WTC11 (cell line): ENCODE measurements around the gene VPS4B. TPM values are rescaled to one million over a fixed set of nuclear protein-coding genes. Genes with fewer than 3 reads are reported as not detected.

Experiments used
- ATAC-seq: fragments of 200-7000 bp; cut with Tn5 transposase; 2 replicates; pipeline ENCODE4 v1.10.0; 2021; ENCODE audit warnings: mild to moderate bottlenecking, moderate library complexity
- CTCF ChIA-PET: fragments of 300-600 bp; sonication (Branson Sonifier 250); formaldehyde crosslinking; loops from one replicate; lab custom pipeline; 2021; ENCODE audit warnings: antibody characterized with exemption; lab: Charles Lee
- POLR2A ChIA-PET: fragments of 350-600 bp; sonication (Branson Sonifier 250); formaldehyde crosslinking; loops from one replicate; lab custom pipeline; 2021; ENCODE audit warnings: antibody characterized with exemption; lab: Charles Lee
- DNase-seq: peaks from one replicate; pipeline ENCODE4 v3.0.0; 2021; ENCODE audit warnings: low spot score
- H3K27ac Mint-ChIP-seq: 2 replicates; pipeline ENCODE4 v1.8.0; 2021; ENCODE audit warnings: mixed read lengths
- H3K27me3 Mint-ChIP-seq: 2 replicates; pipeline ENCODE4 v1.8.0; 2021; ENCODE audit warnings: low read depth, mild to moderate bottlenecking, moderate library complexity, mixed read lengths
- H3K36me3 Mint-ChIP-seq: 2 replicates; pipeline ENCODE4 v1.8.0; 2021; ENCODE audit warnings: mixed read lengths
- H3K4me1 Mint-ChIP-seq: 2 replicates; pipeline ENCODE4 v1.8.0; 2022; ENCODE audit warnings: mixed read lengths
- H3K4me3 Mint-ChIP-seq: 2 replicates; pipeline ENCODE4 v1.8.0; 2021; ENCODE audit warnings: mild to moderate bottlenecking, moderate library complexity, mixed read lengths
- H3K9me3 Mint-ChIP-seq: 2 replicates; pipeline ENCODE4 v1.8.0; 2021; ENCODE audit warnings: mixed read lengths
- ATF6 ChIP-seq: sonication (generic); formaldehyde crosslinking; IDR thresholded peaks from 2 replicates; pipeline ENCODE4 v1.8.1; 2023; ENCODE audit warnings: mild to moderate bottlenecking, missing genetic modification reagents
- CBFB ChIP-seq: sonication (generic); formaldehyde crosslinking; IDR thresholded peaks from 2 replicates; pipeline ENCODE4 v1.8.1; 2022; ENCODE audit warnings: mild to moderate bottlenecking, low read depth, missing genetic modification reagents
- HMGXB4 ChIP-seq: sonication (generic); formaldehyde crosslinking; IDR thresholded peaks from 2 replicates; pipeline ENCODE4 v1.8.1; 2023; ENCODE audit warnings: mild to moderate bottlenecking, moderate library complexity, missing genetic modification reagents
- IRF1 ChIP-seq: sonication (generic); formaldehyde crosslinking; IDR thresholded peaks from 2 replicates; pipeline ENCODE4 v1.8.0; 2023; ENCODE audit warnings: missing genetic modification reagents
- KAT7 ChIP-seq: sonication (generic); formaldehyde crosslinking; IDR thresholded peaks from 2 replicates; pipeline ENCODE4 v1.8.1; 2023; ENCODE audit warnings: missing genetic modification reagents, mild to moderate bottlenecking, borderline replicate concordance
- MYBL2 ChIP-seq: sonication (generic); formaldehyde crosslinking; IDR thresholded peaks from 2 replicates; pipeline ENCODE4 v1.8.1; 2023; ENCODE audit warnings: mild to moderate bottlenecking, moderate library complexity, missing genetic modification reagents
- NFYB ChIP-seq: sonication (generic); formaldehyde crosslinking; conservative IDR thresholded peaks from 2 replicates; pipeline ENCODE4 v1.8.0; 2022; ENCODE audit warnings: low read depth, missing genetic modification reagents
- PRRX2 ChIP-seq: fragments of 250-450 bp; sonication (Bioruptor Pico); IDR thresholded peaks from 2 replicates; pipeline ENCODE4 v1.8.0; 2021; ENCODE audit warnings: mild to moderate bottlenecking
- RORB ChIP-seq: fragments of 250-450 bp; sonication (Bioruptor Pico); IDR thresholded peaks from 2 replicates; pipeline ENCODE4 v1.9.0; 2021; ENCODE audit warnings: mild to moderate bottlenecking
- TEAD1 ChIP-seq: sonication (generic); formaldehyde crosslinking; IDR thresholded peaks from 2 replicates; pipeline ENCODE4 v1.8.0; 2022; ENCODE audit warnings: mild to moderate bottlenecking, missing genetic modification reagents
- TP53 ChIP-seq: sonication (generic); formaldehyde crosslinking; IDR thresholded peaks from 2 replicates; pipeline ENCODE4 v1.8.1; 2023; ENCODE audit warnings: mild to moderate bottlenecking, missing genetic modification reagents
- ZNF423 ChIP-seq: fragments of 250-450 bp; sonication (Bioruptor Pico); IDR thresholded peaks from 2 replicates; pipeline ENCODE4 v2.1.2; 2022; ENCODE audit warnings: mild to moderate bottlenecking, moderate library complexity
- ZNF671 ChIP-seq: fragments of 250-450 bp; sonication (Bioruptor Pico); IDR thresholded peaks from 2 replicates; pipeline ENCODE4 v1.8.0; 2021; ENCODE audit warnings: mild to moderate bottlenecking
- total RNA-seq: library from RNA; stranded (reverse); gene quantifications from 3 replicates; pipeline ENCODE4 v1.2.3, GENCODE V29; 2021
- TF ChIP-seq, protein P1 (sequence below): fragments of 250-450 bp; sonication (Bioruptor Pico); conservative IDR thresholded peaks from 2 replicates; pipeline ENCODE4 v1.9.0; 2021; ENCODE audit warnings: mild to moderate bottlenecking
- TF ChIP-seq, protein P2 (sequence below): sonication (generic); formaldehyde crosslinking; IDR thresholded peaks from 2 replicates; pipeline ENCODE4 v1.8.0; 2022; ENCODE audit warnings: missing genetic modification reagents
- TF ChIP-seq, protein P3 (sequence below): sonication (generic); formaldehyde crosslinking; conservative IDR thresholded peaks from 2 replicates; pipeline ENCODE4 v1.8.1; 2022; ENCODE audit warnings: mild to moderate bottlenecking, missing genetic modification reagents

Gene VPS4B
- total RNA-seq, 1 experiment from 2014 or later, result 37.8 TPM

GRCh38 chr18:63467699-63468098 lies 45.4 kb upstream of the VPS4B start (continued):
- TF ChIP-seq, protein P1, sequence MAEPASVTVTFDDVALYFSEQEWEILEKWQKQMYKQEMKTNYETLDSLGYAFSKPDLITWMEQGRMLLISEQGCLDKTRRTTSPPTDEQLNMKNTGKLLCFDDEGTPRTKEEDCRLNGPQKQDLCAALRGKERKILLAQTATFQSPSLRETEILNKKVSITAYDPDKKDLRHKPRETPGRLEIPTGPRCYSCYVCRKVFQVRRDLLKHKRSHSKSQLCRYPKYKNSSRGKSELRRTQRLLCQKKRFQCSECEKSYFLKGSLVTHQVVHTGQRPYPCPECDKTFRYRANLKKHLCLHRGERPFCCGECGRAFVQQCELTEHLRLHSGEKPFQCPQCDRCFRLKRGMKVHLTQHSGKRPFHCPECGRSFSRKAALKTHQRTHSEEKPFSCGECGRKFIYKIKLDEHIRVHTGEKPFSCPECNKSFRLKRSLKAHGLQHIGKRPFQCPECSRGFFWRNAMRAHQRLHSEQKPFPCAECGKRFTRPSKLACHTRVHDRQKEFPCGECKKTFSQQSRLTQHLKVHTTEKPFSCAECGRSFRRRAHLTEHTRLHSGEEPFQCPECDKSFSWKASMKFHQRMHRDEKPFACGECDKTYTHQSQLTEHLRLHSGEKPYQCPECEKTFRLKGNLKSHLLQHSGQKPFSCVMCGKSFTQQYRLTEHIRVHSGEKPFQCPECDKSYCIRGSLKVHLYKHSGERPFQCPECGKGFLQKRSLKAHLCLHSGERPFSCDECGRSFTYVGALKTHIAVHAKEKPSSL (CRISPR knock-in tag), result no peak
- TF ChIP-seq ZNF671 (CRISPR knock-in tag) (no peak), TEAD1 (CRISPR knock-in tag) (no peak), TP53 (CRISPR knock-in tag) (no peak), IRF1 (no peak)
- TF ChIP-seq, protein P2, sequence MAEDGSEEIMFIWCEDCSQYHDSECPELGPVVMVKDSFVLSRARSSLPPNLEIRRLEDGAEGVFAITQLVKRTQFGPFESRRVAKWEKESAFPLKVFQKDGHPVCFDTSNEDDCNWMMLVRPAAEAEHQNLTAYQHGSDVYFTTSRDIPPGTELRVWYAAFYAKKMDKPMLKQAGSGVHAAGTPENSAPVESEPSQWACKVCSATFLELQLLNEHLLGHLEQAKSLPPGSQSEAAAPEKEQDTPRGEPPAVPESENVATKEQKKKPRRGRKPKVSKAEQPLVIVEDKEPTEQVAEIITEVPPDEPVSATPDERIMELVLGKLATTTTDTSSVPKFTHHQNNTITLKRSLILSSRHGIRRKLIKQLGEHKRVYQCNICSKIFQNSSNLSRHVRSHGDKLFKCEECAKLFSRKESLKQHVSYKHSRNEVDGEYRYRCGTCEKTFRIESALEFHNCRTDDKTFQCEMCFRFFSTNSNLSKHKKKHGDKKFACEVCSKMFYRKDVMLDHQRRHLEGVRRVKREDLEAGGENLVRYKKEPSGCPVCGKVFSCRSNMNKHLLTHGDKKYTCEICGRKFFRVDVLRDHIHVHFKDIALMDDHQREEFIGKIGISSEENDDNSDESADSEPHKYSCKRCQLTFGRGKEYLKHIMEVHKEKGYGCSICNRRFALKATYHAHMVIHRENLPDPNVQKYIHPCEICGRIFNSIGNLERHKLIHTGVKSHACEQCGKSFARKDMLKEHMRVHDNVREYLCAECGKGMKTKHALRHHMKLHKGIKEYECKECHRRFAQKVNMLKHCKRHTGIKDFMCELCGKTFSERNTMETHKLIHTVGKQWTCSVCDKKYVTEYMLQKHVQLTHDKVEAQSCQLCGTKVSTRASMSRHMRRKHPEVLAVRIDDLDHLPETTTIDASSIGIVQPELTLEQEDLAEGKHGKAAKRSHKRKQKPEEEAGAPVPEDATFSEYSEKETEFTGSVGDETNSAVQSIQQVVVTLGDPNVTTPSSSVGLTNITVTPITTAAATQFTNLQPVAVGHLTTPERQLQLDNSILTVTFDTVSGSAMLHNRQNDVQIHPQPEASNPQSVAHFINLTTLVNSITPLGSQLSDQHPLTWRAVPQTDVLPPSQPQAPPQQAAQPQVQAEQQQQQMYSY (CRISPR knock-in tag), result no peak

GRCh38 chr18:63465059-63465458 lies 42.8 kb upstream of the VPS4B start:
- ATAC-seq, result no peak
- Mint-ChIP-seq H3K27ac (no peak overlapping the region), H3K4me3 (no peak overlapping the region), H3K9me3 (no peaks in the 10 kb centered on the region), H3K4me1 (no peaks in the 10 kb centered on the region), H3K27me3 (no peaks in the 10 kb centered on the region), H3K36me3 (no peaks in the 10 kb centered on the region)
- ChIA-PET CTCF (no interaction called here), POLR2A (no interaction called here)
- no peak for DNase-seq
- TF ChIP-seq RORB (CRISPR knock-in tag) (no peak), CBFB (CRISPR knock-in tag) (no peak), HMGXB4 (CRISPR knock-in tag) (no peak), ZNF423 (no peak), MYBL2 (no peak), PRRX2 (CRISPR knock-in tag) (no peak), KAT7 (CRISPR knock-in tag) (no peak), ZNF671 (CRISPR knock-in tag) (no peak), ATF6 (CRISPR knock-in tag) (no peak), NFYB (CRISPR knock-in tag) (no peak)
- TF ChIP-seq, protein P3, sequence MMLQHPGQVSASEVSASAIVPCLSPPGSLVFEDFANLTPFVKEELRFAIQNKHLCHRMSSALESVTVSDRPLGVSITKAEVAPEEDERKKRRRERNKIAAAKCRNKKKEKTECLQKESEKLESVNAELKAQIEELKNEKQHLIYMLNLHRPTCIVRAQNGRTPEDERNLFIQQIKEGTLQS (CRISPR knock-in tag), result no peak
